NCI-H2227 (cell line): ENCODE results near the gene VPS37D.
"Not testable (repeated sequence)": the region's sequence is repeated elsewhere in the genome, so short reads cannot be mapped to it uniquely, and the experiment has no call there.

Source experiments
- DNase-seq: peaks from one replicate; lab custom pipeline; 2025; ENCODE audit not compliant: unreplicated experiment; lab: John Stamatoyannopoulos, UW

Gene VPS37D

GRCh38 chr7:73646785-73647724 lies 20.6 kb upstream of the VPS37D start:
- no peak for DNase-seq

- DNase-seq: peak; percentile 64
These were observed 19.7 kb upstream of the VPS37D start for GRCh38 chr7:73647725-73648592.

GRCh38 chr7:73648593-73649332 lies 18.9 kb upstream of the VPS37D start:
- no peak for DNase-seq

GRCh38 chr7:73649576-73649975 lies 18.1 kb upstream of the VPS37D start:
- no peak for DNase-seq

DNA sequence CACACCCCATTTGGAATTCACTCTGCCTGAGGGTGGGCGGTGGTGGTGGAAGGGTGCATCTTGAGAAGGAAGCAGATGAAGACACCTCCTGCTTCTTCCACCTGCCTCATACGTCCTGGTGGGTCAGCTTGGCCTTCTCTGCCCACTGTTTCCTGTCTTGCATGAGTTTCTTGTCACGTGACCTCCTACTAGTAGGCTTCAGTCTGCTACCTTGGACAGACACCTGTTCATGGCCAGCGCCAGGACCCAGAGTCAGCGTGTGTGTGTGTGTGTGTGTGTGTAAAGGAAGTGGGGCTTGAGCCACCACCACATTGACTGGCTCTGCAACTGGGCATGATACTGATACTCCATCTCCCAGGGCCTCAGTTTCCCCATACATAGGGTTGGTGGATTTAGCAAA lies 17.1 kb upstream of the VPS37D start:
- DNase-seq: no peak

DNA sequence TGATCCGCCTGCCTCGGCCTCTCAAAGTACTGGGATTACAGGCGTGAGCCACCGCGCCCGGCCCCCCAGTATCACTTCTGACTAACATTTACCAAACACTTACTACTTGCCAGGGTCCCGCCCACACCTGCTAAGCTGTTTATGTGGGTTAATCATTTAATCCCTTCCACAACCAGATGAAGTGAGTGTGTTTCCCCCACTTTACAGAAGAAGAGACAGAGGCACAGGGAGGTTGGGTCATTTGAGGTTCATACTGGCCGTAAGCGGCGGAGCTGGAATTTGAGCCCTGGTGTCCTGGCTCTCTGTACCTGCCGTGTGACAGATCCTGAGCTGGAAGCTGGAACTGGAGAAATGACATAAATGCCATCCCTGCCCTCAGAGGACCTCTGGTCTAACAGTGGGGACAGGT lies 15.1 kb upstream of the VPS37D start:
- DNase-seq: no peak

GRCh38 chr7:73655309-73655708 lies 12.3 kb upstream of the VPS37D start:
- not testable (repeated sequence) for DNase-seq

DNA sequence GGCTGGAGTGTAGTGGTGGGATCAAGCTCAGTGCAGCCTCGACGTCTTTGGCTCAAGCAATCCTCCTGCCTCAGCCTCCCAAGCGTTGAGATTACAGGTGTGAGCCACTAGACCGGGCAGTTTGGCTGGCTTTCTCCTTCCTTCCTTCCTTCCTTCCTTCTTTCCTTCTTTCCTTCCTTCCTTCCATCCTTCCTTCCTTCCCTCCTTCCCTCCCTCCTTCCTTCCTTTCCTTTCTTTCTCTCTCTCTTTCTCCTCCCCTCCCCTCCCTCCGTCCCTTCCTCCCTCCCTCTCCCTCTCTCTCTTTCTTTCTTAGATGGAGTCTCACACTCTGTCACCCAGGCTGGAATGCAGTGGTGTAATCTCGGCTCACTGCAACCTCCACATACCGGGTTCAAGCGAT lies 7.6 kb upstream of the VPS37D start:
- DNase-seq: no peak

- not testable (repeated sequence) for DNase-seq
These were observed 7.0 kb upstream of the VPS37D start for GRCh38 chr7:73660594-73660993.

- DNase-seq: no peak
These were observed 4.6 kb upstream of the VPS37D start for GRCh38 chr7:73663033-73663432.

DNA sequence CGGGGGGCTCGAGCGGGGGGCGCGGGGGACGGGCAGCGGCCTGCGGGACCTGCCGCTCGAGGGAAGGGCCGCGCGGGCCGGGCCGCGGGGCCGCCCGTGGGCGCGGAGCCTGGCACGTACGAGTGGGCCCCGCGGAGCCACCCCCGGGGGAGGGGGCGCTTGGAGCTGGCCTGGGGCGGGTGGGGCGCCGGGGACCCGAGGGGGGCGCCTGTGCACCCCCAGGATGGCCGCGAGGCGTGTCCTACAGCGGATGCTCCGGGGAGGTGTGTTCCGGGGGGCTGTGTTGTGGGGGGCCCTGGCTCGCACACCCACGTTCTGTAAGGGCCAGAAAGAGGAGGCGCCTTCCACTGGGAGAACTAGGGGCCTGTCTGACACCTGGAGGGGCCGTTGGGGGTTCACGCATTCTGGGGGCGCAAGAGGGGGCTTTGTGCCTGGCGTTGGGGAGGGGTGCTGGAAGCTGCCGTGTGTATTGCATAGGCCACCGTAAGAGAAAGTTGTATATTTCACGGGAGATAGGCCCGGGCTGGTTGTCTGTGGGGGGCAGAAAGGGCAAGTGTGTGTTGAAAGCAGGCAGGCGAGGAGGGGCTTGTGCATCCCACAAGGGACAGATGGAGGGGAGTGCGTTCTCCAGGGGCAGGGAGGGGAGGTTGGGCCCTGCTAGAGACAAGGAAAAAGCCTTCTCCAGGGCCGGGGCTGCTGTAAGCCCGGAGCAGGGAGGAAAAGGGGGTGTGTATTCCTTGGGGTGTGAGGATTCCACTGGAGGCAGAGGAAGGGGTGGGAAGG lies 663 bp downstream of the VPS37D start:
- DNase-seq: peak; percentile 61

GRCh38 chr7:73668886-73669230 lies 1.2 kb downstream of the VPS37D start:
- DNase-seq: no peak

GRCh38 chr7:73669288-73669701 lies 1.7 kb downstream of the VPS37D start:
- DNase-seq: no peak

GRCh38 chr7:73669858-73670385 lies 2.3 kb downstream of the VPS37D start:
- no peak for DNase-seq

DNA sequence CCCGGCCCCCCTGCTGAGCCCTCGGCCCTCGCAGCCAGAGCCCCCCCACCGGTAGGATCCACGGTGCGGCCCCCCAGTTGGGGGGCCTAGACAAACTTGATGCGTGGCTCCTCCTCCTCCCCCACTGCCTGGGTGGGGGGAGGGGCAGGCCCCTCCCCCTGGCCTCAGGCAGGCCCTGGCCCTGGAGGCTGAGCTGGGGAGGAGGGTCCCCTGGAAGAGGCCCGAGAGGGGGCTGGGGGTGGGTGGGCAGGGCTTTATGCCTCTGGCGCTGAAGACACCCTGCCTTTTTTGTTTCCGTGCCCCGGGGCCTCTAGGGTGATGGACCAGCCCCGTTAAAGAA lies 3.7 kb downstream of the VPS37D start:
- no peak for DNase-seq

- no peak for DNase-seq
These were observed 4.3 kb downstream of the VPS37D start for GRCh38 chr7:73671857-73672445.

- DNase-seq: no peak
These were observed 7.0 kb downstream of the VPS37D start for GRCh38 chr7:73674468-73675124.

GRCh38 chr7:73676062-73676461 lies 8.4 kb downstream of the VPS37D start:
- not testable (repeated sequence) for DNase-seq

GRCh38 chr7:73678862-73679261 lies 11.2 kb downstream of the VPS37D start:
- no peak for DNase-seq
